GM12872 (cell line): Measurements from ENCODE around the gene MYO9A.

Source experiments
- TF ChIP-seq, protein P1 (sequence below): IDR thresholded peaks from 3 replicates; pipeline ENCODE4 v1.5.1; 2011; ENCODE audit warnings: low read depth, mild to moderate bottlenecking, low read length, moderate library complexity; ENCODE audit not compliant: insufficient read depth

MYO9A gene

DNA sequence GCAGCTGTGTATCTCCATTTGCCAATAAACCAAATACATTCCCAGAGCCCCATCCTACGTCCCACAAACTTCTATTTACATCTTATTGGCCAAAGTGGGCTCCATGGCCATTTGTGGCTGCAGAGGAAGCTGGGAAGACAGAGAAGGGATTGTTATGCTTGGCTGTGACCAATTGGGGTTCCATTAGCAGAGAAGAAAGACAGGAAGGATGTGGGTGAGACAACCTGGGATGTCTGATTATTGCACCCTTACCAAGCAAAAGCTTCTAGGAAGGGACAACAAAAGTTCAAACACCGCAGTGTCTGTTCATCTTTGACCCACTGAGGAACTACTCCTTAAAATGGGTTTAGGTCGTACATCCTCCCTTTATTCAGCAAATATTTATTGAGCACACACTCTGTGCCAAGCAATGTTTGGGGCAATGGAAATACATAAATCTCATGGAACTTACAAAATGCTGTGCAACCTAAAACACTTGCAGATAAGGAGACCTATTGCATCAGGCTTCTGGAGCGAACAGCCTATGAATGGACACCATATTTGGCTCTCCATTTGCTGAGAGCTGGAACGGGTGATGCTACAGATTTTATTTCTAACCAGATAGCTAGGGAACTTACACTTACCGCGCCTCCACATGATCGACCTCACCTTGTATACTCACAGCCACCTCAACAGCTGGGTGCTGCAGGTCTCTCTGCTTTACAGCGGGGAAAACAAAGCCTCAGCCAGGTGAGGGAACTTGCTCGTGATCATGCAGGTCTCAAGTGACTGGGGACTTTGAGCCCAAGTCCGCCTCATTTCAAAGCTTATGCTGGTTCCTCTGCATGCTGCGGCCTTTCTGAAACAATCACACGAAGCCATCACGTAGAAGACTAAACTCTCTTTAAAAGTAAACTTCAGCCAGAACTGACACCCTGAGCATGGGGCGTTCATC lies 329.0 kb downstream of the MYO9A start:
- TF ChIP-seq, protein P1, sequence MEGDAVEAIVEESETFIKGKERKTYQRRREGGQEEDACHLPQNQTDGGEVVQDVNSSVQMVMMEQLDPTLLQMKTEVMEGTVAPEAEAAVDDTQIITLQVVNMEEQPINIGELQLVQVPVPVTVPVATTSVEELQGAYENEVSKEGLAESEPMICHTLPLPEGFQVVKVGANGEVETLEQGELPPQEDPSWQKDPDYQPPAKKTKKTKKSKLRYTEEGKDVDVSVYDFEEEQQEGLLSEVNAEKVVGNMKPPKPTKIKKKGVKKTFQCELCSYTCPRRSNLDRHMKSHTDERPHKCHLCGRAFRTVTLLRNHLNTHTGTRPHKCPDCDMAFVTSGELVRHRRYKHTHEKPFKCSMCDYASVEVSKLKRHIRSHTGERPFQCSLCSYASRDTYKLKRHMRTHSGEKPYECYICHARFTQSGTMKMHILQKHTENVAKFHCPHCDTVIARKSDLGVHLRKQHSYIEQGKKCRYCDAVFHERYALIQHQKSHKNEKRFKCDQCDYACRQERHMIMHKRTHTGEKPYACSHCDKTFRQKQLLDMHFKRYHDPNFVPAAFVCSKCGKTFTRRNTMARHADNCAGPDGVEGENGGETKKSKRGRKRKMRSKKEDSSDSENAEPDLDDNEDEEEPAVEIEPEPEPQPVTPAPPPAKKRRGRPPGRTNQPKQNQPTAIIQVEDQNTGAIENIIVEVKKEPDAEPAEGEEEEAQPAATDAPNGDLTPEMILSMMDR: no peak

DNA sequence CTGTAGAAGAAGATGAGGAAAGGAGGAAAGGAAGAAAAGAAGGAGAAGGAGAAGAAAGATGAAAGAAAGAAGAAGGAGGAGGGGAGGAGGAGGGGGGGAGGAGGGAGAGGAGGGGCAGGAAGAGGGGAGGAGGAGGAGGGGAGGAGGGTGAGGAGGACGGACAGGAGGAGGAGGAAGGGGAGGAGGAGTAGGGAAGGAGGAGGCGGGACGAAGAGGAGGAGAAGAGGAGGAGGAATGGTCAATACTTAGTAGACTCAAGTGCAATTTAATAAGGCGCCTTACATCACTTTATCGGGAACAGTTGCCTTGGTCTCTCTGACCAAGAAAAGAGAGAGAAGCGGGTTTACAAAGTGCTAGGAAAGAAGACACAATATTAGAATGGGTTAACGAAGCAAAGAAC lies 331.3 kb downstream of the MYO9A start:
- TF ChIP-seq, protein P1: no peak

DNA sequence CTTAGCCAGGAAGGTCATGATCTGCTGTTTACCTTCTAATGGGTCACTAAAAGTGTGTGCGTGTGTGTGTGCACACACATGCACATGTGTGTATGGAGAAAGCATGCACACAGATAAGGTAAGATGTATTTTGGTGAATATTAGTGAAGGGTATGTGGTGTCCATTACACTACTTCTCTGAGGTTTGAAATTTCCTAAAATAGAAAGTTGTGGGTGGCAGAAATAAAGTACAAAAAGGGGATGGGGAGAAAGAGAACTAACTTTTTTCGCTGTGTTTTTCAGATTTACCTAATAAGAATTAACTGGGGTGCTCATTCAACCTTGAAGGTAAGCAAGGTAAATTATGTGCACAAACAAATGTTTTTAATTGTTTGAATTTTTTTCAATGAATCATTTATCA lies 332.0 kb downstream of the MYO9A start:
- TF ChIP-seq, protein P1: no peak

DNA sequence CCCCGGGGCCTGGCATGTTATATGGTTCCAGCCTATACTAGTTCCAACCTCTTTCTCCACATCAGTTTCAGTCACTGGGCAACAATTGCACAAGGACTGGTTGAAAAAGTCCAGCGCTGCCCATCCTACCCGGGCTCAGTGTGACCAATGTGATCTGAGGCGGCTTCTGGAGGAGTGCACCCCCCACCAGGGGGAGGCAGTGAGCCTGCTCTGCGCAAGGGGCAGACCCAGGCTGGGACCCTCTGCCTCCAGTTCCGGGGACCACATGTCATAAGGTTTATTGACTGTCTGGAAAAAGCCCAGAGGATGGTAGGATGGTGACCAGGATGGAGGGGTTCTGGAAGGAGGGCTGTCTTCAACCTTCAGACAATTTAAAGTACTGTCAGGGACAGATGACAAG lies 333.2 kb downstream of the MYO9A start:
- TF ChIP-seq, protein P1: peak; percentile 67

DNA sequence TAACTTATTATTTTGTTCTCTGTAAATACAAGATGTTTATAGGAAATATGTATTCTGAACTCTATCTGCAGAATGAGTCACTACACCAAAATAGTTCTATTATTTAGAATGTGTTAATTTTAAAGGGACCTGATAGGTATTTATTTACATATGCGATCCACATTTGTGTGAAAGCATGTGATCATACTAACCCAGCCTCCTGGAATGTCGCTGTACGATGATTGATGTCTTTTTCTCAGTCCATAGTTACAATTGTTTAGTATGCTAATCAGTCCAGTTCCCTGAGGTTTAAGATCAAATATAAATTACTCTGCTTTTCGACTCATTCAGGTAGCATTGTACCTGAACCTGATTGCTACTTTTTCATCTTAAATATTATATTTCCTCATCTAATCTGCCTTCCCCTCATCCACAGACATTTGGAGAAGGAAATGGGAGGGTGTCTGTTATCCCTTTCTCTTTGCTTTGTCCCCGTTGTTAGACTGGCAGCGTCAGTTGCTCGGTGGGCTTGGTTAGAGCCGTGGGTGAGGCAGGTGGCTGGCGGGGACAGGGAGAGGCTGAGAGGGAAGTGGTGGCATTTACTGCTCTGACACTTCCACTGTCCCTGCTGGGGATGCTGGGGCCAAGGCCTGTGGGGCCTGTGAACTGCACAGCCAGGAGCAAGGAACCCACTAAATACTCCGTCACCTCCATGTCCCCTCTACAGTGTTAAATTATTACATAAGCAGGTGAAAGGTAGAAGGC lies 335.4 kb downstream of the MYO9A start:
- TF ChIP-seq, protein P1: no peak

DNA sequence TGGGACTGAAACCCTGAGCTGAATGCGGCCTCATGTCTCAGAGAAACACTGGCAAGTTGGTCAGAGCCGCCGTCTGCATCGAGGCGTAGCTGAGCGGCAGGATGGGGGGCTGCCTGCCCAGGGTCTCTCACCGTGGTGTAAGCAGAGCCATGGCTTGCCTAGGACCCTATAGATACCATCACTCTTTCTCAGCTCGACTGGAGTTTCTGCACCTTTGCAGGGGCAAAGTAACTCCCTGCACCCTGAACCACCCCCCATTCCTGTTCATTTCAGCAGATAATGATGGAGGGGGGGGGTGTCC lies 336.0 kb downstream of the MYO9A start:
- TF ChIP-seq, protein P1: no peak

DNA sequence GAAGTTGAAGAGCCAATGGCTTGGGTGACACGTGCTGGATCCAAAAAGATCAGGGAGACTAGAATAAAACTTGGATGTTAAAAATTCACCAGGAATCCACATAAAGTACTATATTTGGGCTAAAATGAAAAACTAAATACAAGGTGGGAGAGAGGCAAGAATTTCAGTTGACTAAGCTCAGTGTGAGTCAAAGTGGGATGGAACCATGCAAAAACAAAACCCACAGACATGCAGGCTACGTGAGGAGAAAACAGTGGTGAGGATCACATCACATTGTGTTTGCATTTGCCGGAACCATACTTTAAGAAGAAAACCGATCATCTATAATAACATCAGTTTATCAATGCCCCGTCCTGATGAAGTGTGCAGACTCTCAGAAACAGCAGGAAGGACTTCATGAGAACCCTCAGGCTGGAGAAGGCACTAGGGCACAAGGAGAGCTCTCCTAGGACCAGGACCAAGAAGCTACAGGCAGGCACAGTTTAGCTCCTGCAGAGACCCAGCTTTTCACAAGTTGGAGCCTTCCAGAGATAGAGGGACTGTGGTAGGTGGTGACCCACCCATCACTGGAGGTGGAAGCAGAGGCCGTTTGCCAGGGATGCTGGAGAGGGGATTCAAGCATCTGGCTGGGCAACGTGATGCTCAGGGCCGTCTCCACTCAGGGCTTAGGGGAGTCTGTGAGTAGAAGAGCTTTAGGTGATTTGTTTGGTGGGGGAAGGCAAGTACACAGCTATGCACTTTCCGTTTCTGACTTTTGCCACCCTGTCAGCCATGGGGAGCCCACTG lies 336.6 kb downstream of the MYO9A start:
- TF ChIP-seq, protein P1: no peak
